OCI-LY1 (cell line): ENCODE results near the gene CHODL.

ENCODE experiments used
- CTCF ChIP-seq: fragments of 200-600 bp; sonication (generic), shearing (Covaris generic); IDR thresholded peaks from 2 replicates; pipeline ENCODE4 v1.5.1; 2017; ENCODE audit warnings: mild to moderate bottlenecking, antibody characterized with exemption, low read length, moderate library complexity, mixed read lengths
- EZH2 ChIP-seq: fragments of 200-600 bp; sonication (generic), shearing (Covaris generic); IDR thresholded peaks from 2 replicates; pipeline ENCODE4 v1.8.0; 2017; ENCODE audit warnings: borderline replicate concordance, mixed run types, mild to moderate bottlenecking, antibody characterized with exemption, low read length, moderate library complexity, mixed read lengths

DNA sequence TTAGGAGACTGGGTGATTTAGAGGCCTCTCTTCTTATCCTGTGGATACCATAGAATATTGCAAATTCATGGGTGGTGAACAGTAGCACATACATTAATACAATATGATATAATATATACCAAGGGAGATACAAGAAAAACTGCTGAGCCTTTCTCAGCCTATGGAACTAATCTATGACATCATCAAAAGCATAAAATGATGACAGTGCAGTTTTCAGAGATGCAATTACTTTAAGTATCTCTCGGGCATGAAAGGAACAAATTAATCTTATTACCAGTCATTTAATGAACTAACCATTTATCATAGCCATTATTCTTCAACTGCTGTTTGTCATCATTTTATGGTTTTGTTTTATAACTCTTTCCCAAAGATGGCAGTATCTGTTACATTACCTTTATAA is 3.5 kb downstream of the CHODL start:
- TF ChIP-seq EZH2 (no peak), CTCF (no peak)
